8988T (cell line): ENCODE data around the gene ADORA2A.

Experiments used
- DNase-seq: peaks from one replicate; pipeline ENCODE4 v3.0.0; 2011

The ADORA2A gene

GRCh38 chr22:24427500-24428164 is at the start of gene ADORA2A:
TSS of gene ADORA2A (plus strand) at chr22:24427599. CDS start at chr22:24433405, 5,806 bp downstream.
- DNase-seq = no peak

GRCh38 chr22:24379536-24379935 is 47.9 kb upstream of the ADORA2A start:
- DNase-seq = no peak

GRCh38 chr22:24380220-24380904 is 47.0 kb upstream of the ADORA2A start:
- no peak for DNase-seq

GRCh38 chr22:24380905-24381230 is 46.5 kb upstream of the ADORA2A start:
- DNase-seq = no peak

GRCh38 chr22:24383061-24383460 is 44.3 kb upstream of the ADORA2A start:
- DNase-seq = no peak

GRCh38 chr22:24384131-24384530 is 43.3 kb upstream of the ADORA2A start:
- no peak for DNase-seq

- no peak for DNase-seq
These were observed 40.4 kb upstream of the ADORA2A start for GRCh38 chr22:24386937-24387471.

GRCh38 chr22:24389680-24390079 is 37.7 kb upstream of the ADORA2A start:
- no peak for DNase-seq

GRCh38 chr22:24390156-24390555 is 37.2 kb upstream of the ADORA2A start:
- no peak for DNase-seq

GRCh38 chr22:24390576-24390975 is 36.8 kb upstream of the ADORA2A start:
- DNase-seq = no peak

GRCh38 chr22:24391836-24392217 is 35.6 kb upstream of the ADORA2A start:
- no peak for DNase-seq

GRCh38 chr22:24392218-24392931 is 35.0 kb upstream of the ADORA2A start:
- no peak for DNase-seq

- DNase-seq = no peak
These were observed 34.3 kb upstream of the ADORA2A start for GRCh38 chr22:24393012-24393559.

- DNase-seq = no peak
These were observed 33.6 kb upstream of the ADORA2A start for GRCh38 chr22:24393848-24394247.

GRCh38 chr22:24394254-24394653 is 33.1 kb upstream of the ADORA2A start:
- DNase-seq = no peak

GRCh38 chr22:24398409-24398808 is 29.0 kb upstream of the ADORA2A start:
- no peak for DNase-seq

GRCh38 chr22:24400034-24400725 is 27.2 kb upstream of the ADORA2A start:
- no peak for DNase-seq

GRCh38 chr22:24400726-24401596 is 26.4 kb upstream of the ADORA2A start:
- DNase-seq = no peak

GRCh38 chr22:24401931-24402367 is 25.4 kb upstream of the ADORA2A start:
- DNase-seq = no peak

- DNase-seq = no peak
These were observed 24.8 kb upstream of the ADORA2A start for GRCh38 chr22:24402460-24403192.

- DNase-seq = no peak
These were observed 24.1 kb upstream of the ADORA2A start for GRCh38 chr22:24403346-24403745.
